Loucy (cell line): ENCODE data around the gene GFPT2.

Experiments used
- CTCF ChIP-seq: fragments of 200-600 bp; sonication (generic); conservative IDR thresholded peaks from 2 replicates; pipeline ENCODE4 v1.5.1; 2014; ENCODE audit warnings: mild to moderate bottlenecking, antibody characterized with exemption, low read length
- EZH2phosphoT487 ChIP-seq: fragments of 200-600 bp; IDR thresholded peaks from 2 replicates; pipeline ENCODE4 v1.6.1; 2018; ENCODE audit warnings: antibody characterized with exemption, mild to moderate bottlenecking, moderate library complexity, borderline replicate concordance

GRCh38 chr5:180350296-180350695 lies 2.8 kb downstream of the GFPT2 start:
- TF ChIP-seq CTCF = no peak
- no peak for TF ChIP-seq EZH2phosphoT487
